ENCODE results near the gene COMMD2. TPM values are rescaled to one million over a fixed set of nuclear protein-coding genes. Genes with fewer than 3 reads are reported as not detected.

COMMD2 gene
- total RNA-seq, 1 experiment from 2014 or later, result 64.9 TPM

DNA sequence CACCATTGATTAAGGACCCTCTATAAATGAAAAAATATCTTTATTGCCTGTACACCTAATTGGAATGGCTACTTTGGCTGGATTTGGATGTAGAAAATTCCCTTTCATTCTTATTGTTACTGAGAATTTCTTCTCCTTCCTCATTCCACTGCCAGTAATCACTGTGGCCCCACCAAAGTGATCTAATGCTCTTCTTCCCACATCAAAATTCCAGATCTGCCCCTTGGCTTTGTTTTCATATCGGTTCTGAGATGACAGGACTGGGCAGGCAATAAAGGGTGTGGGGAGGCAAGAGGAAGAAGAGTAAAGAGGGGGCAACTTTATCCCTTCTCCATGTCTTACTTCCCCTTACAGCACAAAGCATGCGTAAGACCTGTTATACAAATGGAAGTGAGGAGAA lies 38.0 kb upstream of the COMMD2 start:
- no peak overlapping the region for H2BK120ac ChIP-seq (ENCODE audit: low read depth, low read length, poor library complexity, severe bottlenecking)
- H3K4me1 ChIP-seq (ENCODE audit: insufficient read depth, low read length), result no peaks in the 10 kb centered on the region
- Mint-ChIP-seq H3K36me3 (ENCODE audit: insufficient read depth in 1 of 3, low read depth in 3 of 3) (no peaks in the 10 kb centered on the region), H3K4me1 (no peaks in the 10 kb centered on the region), H3K4me3 (no peak overlapping the region), H3K27ac (no peak overlapping the region), H3K27me3 (ENCODE audit: low read depth) (no peaks in the 10 kb centered on the region; the same call in 1 of the 2 replicates), H3K9me3 (no peaks in the 10 kb centered on the region)
- H3K27ac ChIP-seq (ENCODE audit: insufficient read length, low read depth, low read length), result no peak overlapping the region
- no peak overlapping the region for H3K18ac ChIP-seq (ENCODE audit: insufficient read length, low read depth, low read length)
- H2BK20ac ChIP-seq (ENCODE audit: low read depth, low read length, poor library complexity, severe bottlenecking), result no peak overlapping the region
- H4K8ac ChIP-seq (replicated peaks; ENCODE audit: insufficient read length, low read depth, low read length), result no peak overlapping the region
- TF ChIP-seq, protein P1, sequence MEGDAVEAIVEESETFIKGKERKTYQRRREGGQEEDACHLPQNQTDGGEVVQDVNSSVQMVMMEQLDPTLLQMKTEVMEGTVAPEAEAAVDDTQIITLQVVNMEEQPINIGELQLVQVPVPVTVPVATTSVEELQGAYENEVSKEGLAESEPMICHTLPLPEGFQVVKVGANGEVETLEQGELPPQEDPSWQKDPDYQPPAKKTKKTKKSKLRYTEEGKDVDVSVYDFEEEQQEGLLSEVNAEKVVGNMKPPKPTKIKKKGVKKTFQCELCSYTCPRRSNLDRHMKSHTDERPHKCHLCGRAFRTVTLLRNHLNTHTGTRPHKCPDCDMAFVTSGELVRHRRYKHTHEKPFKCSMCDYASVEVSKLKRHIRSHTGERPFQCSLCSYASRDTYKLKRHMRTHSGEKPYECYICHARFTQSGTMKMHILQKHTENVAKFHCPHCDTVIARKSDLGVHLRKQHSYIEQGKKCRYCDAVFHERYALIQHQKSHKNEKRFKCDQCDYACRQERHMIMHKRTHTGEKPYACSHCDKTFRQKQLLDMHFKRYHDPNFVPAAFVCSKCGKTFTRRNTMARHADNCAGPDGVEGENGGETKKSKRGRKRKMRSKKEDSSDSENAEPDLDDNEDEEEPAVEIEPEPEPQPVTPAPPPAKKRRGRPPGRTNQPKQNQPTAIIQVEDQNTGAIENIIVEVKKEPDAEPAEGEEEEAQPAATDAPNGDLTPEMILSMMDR (conservative IDR thresholded peaks at IDR 0.05), result no peak
- H3K27me3 ChIP-seq (ENCODE audit: insufficient read depth, low read length), result no peaks in the 10 kb centered on the region
- no peak overlapping the region for H2BK12ac ChIP-seq (ENCODE audit: insufficient read length, low read depth, low read length)
- no peak overlapping the region for H2BK15ac ChIP-seq (ENCODE audit: low read depth, low read length)
- no peaks in the 10 kb centered on the region for H3K9me3 ChIP-seq (ENCODE audit: control insufficient read depth, low read depth, low read length)
- no peak overlapping the region for H4K5ac ChIP-seq (ENCODE audit: insufficient read length, low read depth, low read length)
- DNase-seq, result no peak
- H2BK5ac ChIP-seq (ENCODE audit: insufficient read length, low read length), result no peak overlapping the region
- H3K23me2 ChIP-seq (ENCODE audit: insufficient read length, low read depth, low read length, poor library complexity, severe bottlenecking), result no peaks in the 10 kb centered on the region
- no peak overlapping the region for H3K23ac ChIP-seq (ENCODE audit: insufficient read length, low read depth, low read length)
- WGBS (ENCODE audit: extremely low coverage, insufficient read length, low lambda C conversion rate), result no CpG with 5 or more reads among the region's 2 CpGs
- no peak overlapping the region for H2AFZ ChIP-seq (ENCODE audit: low read length)
- no peak overlapping the region for H3K56ac ChIP-seq (ENCODE audit: insufficient read length, low read depth, low read length)
- H3K9ac ChIP-seq (ENCODE audit: extremely low read depth, insufficient read length, low read length), result no peak overlapping the region
- H3K14ac ChIP-seq (ENCODE audit: insufficient read depth, low read length), result no peak overlapping the region
- no peak overlapping the region for H2AK5ac ChIP-seq (ENCODE audit: insufficient read length, low read length)
- H3K4ac ChIP-seq (ENCODE audit: low read depth, low read length), result no peak overlapping the region
- H3K79me2 ChIP-seq (ENCODE audit: insufficient read depth, low read length), result no peaks in the 10 kb centered on the region
- no peak overlapping the region for H3K4me2 ChIP-seq (ENCODE audit: insufficient read depth, insufficient read length, low read length)
- H3K79me1 ChIP-seq (ENCODE audit: insufficient read depth, low read depth, low read length, poor library complexity, severe bottlenecking), result no peaks in the 10 kb centered on the region
- no peak overlapping the region for H4K91ac ChIP-seq (ENCODE audit: insufficient read length, low read depth, low read length)
- H4K20me1 ChIP-seq (ENCODE audit: control insufficient read depth, insufficient read depth, insufficient read length), result no peaks in the 10 kb centered on the region
- H3T11ph ChIP-seq (ENCODE audit: low read length), result no peak overlapping the region
